ACC112 (cell line): ENCODE data around the gene ENTR1.

Source experiments
- H2AFZ ChIP-seq: fragments of 200-600 bp; sonication (generic); one replicate; pipeline ENCODE4 v1.6.0; 2017; ENCODE audit warnings: antibody characterized with exemption, low read length; ENCODE audit not compliant: unreplicated experiment
- H3K27ac ChIP-seq: fragments of 200-600 bp; sonication (generic); 2 replicates; pipeline ENCODE4 v1.5.1; 2014; ENCODE audit warnings: low read depth, mild to moderate bottlenecking, antibody characterized with exemption, low read length, moderate library complexity
- H3K27me3 ChIP-seq: fragments of 200-600 bp; sonication (generic); 2 replicates; pipeline ENCODE4 v1.6.1; 2014; ENCODE audit warnings: mild to moderate bottlenecking, antibody characterized with exemption, low read length, moderate library complexity, mixed read lengths; ENCODE audit not compliant: insufficient read depth
- H3K36me3 ChIP-seq: fragments of 200-600 bp; sonication (generic); 2 replicates; pipeline ENCODE4 v1.6.1; 2016; ENCODE audit warnings: mild to moderate bottlenecking, antibody characterized with exemption, low read length, moderate library complexity, mixed read lengths; ENCODE audit not compliant: insufficient read depth
- H3K4me1 ChIP-seq: fragments of 200-600 bp; sonication (generic); one replicate; pipeline ENCODE4 v1.6.1; 2016; ENCODE audit warnings: low read length, mixed read lengths; ENCODE audit not compliant: insufficient read depth, unreplicated experiment, control insufficient read depth
- H3K4me3 ChIP-seq: fragments of 200-600 bp; sonication (generic); 2 replicates; pipeline ENCODE4 v1.5.1; 2014; ENCODE audit warnings: mild to moderate bottlenecking, low read depth, low read length
- H3K79me2 ChIP-seq: fragments of 200-600 bp; sonication (generic); one replicate; pipeline ENCODE4 v1.6.0; 2016; ENCODE audit warnings: low read length; ENCODE audit not compliant: control insufficient read depth, unreplicated experiment, insufficient read depth

Gene ENTR1

DNA sequence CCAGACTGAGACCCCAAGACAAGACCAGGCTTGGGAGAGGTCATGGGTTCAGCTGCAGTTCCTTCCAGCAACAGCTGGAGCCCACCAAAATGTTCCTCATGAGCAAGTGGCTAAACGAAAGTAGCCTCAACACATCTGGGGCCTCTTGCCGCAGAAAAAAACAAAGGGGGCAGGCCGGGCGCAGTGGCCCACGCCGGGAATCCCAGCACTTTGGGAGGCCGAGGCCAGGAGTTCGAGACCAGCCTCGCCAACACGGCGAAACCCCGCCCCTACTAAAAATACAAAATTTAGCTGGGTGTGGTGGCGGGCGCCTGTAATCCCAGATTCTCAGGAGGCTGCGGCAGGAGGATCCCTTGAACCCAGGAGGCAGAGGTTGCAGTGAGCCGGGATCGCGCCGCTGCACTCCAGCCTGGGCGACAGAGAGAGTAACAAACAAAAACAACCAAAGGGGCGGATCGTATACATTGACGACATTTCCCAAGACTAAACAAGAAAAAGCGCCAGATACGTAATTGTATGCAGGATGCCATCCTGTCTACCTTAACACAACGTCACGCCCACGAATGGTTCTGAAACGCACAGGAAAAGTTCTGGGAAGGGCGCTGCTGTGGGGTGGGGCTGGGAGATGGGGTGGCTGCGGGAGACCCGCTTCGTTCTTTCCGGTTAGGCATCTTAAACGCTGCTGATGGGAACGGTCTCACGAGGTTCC lies 27.6 kb upstream of the ENTR1 start:
- Histone ChIP-seq H3K4me1 (peaks cover 13% of the 10 kb centered on the region), H3K79me2 (peaks cover 44% of the 10 kb centered on the region), H3K36me3 (no peaks in the 10 kb centered on the region), H3K27me3 (no peaks in the 10 kb centered on the region), H3K27ac (no peak overlapping the region), H3K4me3 (peak overlapping the region; percentile 90), H2AFZ (no peak overlapping the region)

- Histone ChIP-seq H3K27ac (no peak overlapping the region), H3K27me3 (no peaks in the 10 kb centered on the region), H3K36me3 (no peaks in the 10 kb centered on the region), H3K4me1 (peaks cover 13% of the 10 kb centered on the region), H3K79me2 (peaks cover 44% of the 10 kb centered on the region), H2AFZ (no peak overlapping the region), H3K4me3 (peak overlapping the region; percentile 90)
Observed at GRCh38 chr9:136437430-136437829, 27.0 kb upstream of the ENTR1 start.

- H3K79me2 ChIP-seq = peaks cover 44% of the 10 kb centered on the region
- H3K36me3 ChIP-seq = no peaks in the 10 kb centered on the region
- no peak overlapping the region for H2AFZ ChIP-seq
- H3K27me3 ChIP-seq = no peaks in the 10 kb centered on the region
- H3K4me1 ChIP-seq = peaks cover 13% of the 10 kb centered on the region
- no peak overlapping the region for H3K27ac ChIP-seq
- H3K4me3 ChIP-seq = no peak overlapping the region
Observed at GRCh38 chr9:136436055-136436634, 25.7 kb upstream of the ENTR1 start.

DNA sequence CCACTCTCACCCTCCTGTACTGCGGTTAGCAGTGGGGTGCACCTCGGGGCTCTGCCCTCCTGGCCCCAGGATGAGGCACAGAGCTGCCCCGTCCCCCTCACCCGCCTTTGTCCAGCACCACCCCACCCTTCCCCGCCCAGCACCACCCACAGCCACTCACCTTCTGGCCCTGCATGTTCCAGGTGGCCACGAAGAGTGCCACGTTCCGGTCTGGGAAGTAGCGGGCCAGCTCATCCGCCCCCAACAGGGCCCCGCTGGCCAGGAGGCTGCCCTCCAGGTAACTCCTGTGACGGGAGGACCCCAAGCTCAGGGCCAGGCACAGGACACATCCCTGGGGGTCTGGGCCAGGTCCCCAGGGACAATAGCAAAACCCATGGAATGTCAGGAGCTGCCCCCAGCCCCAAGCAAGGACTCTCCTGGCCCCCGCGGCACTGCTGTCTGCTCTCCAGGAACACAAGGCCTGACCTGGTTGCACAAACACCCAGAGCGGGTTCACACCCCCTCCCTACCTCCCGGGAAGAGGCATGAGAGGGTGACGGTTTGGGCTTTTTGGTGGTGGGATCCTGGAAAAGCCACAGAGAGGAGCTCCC lies 24.3 kb upstream of the ENTR1 start:
- Histone ChIP-seq H3K4me3 (no peak overlapping the region), H3K4me1 (peaks cover 13% of the 10 kb centered on the region), H2AFZ (no peak overlapping the region), H3K79me2 (peaks cover 44% of the 10 kb centered on the region), H3K27me3 (no peaks in the 10 kb centered on the region), H3K36me3 (no peaks in the 10 kb centered on the region), H3K27ac (no peak overlapping the region)

- H3K4me1 ChIP-seq = peaks cover 13% of the 10 kb centered on the region
- H3K79me2 ChIP-seq = peaks cover 40% of the 10 kb centered on the region
- H3K27ac ChIP-seq = no peak overlapping the region
- no peak overlapping the region for H2AFZ ChIP-seq
- H3K27me3 ChIP-seq = no peaks in the 10 kb centered on the region
- H3K36me3 ChIP-seq = no peaks in the 10 kb centered on the region
- H3K4me3 ChIP-seq = no peak overlapping the region
Observed at GRCh38 chr9:136433849-136434579, 23.6 kb upstream of the ENTR1 start.

GRCh38 chr9:136433043-136433715 lies 22.8 kb upstream of the ENTR1 start:
- H3K36me3 ChIP-seq = no peaks in the 10 kb centered on the region
- H3K27me3 ChIP-seq = no peaks in the 10 kb centered on the region
- H3K4me3 ChIP-seq = no peak overlapping the region
- H3K79me2 ChIP-seq = peaks cover 32% of the 10 kb centered on the region
- no peak overlapping the region for H2AFZ ChIP-seq
- peaks cover 13% of the 10 kb centered on the region for H3K4me1 ChIP-seq
- H3K27ac ChIP-seq = no peak overlapping the region

GRCh38 chr9:136432591-136432990 lies 22.2 kb upstream of the ENTR1 start:
- Histone ChIP-seq H3K4me1 (peaks cover 10% of the 10 kb centered on the region), H3K27ac (no peak overlapping the region), H3K36me3 (no peaks in the 10 kb centered on the region), H3K79me2 (peaks cover 26% of the 10 kb centered on the region), H3K4me3 (no peak overlapping the region), H2AFZ (no peak overlapping the region), H3K27me3 (no peaks in the 10 kb centered on the region)

DNA sequence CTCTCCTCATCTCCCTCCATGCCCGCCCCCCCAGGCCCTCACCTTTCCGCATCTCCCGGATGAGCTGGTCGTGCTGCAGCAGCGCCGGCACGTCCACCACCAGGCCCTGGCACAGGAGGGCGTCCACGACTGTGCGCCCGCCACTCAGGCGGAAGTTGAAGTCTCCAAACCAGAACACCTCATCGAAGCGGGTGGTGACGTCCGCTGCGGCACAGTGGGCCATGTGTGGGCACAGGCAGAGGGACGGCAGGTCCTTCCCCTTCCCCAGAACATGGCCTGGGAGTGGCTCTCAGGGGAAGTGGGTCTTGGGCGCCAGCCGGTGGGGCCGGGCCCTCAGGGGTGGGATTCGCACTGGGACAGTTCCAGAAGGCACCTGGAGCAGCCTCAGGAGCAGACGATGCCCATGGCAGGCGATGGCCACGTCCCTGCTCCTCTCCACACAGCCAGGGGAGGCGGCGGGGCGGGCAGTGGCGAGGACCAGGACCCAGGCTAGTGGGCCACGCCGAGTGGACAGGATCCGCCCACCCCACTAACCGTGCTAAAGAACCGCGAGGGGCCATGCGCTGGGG lies 21.5 kb upstream of the ENTR1 start:
- Histone ChIP-seq H3K27ac (no peak overlapping the region), H3K79me2 (peaks cover 19% of the 10 kb centered on the region), H3K27me3 (no peaks in the 10 kb centered on the region), H3K36me3 (no peaks in the 10 kb centered on the region), H3K4me3 (no peak overlapping the region), H3K4me1 (peaks cover 3% of the 10 kb centered on the region), H2AFZ (no peak overlapping the region)

- Histone ChIP-seq H3K79me2 (peaks cover 9% of the 10 kb centered on the region), H3K27me3 (no peaks in the 10 kb centered on the region), H3K27ac (no peak overlapping the region), H3K4me3 (no peak overlapping the region), H3K36me3 (no peaks in the 10 kb centered on the region), H3K4me1 (no peaks in the 10 kb centered on the region), H2AFZ (no peak overlapping the region)
Observed at GRCh38 chr9:136430588-136431234, 20.3 kb upstream of the ENTR1 start.
